CD8-positive, alpha-beta memory T cell (primary cell): ENCODE results near the gene MUCL3. TPM values are rescaled to one million over a fixed set of nuclear protein-coding genes. Genes with fewer than 3 reads are reported as not detected.
A peak's percentile ranks its signal among the peaks of the same experiment; 100 is the strongest.

ENCODE experiments used
- CTCF ChIA-PET: fragments of 350-600 bp; sonication (Branson Sonifier 250); formaldehyde crosslinking; loops from one replicate; lab custom pipeline; 2021; ENCODE audit warnings: antibody characterized with exemption; lab: Charles Lee
- POLR2A ChIA-PET: fragments of 350-600 bp; sonication (Branson Sonifier 250); formaldehyde crosslinking; loops from one replicate; lab custom pipeline; 2021; ENCODE audit warnings: antibody characterized with exemption; lab: Charles Lee
- DNase-seq, 5 donors: peaks; one replicate each; pipeline versions ENCODE4 v3.0.0 to v3.0.0-alpha.2; 2020 to 2022; ENCODE audit warnings: mixed read lengths in 1 of 5
- H3K27ac ChIP-seq: one replicate; pipeline ENCODE4 v1.7.0; 2013; ENCODE audit warnings: low read depth, mild to moderate bottlenecking, low read length, moderate library complexity
- H3K27me3 ChIP-seq: 2 replicates; pipeline ENCODE4 v1.7.0; 2013; ENCODE audit warnings: low read length, mild to moderate bottlenecking; ENCODE audit not compliant: insufficient read depth, poor library complexity, severe bottlenecking
- H3K36me3 ChIP-seq: 2 replicates; pipeline ENCODE4 v1.7.0; 2013; ENCODE audit warnings: mild to moderate bottlenecking, low read length, moderate library complexity; ENCODE audit not compliant: insufficient read depth
- H3K4me1 ChIP-seq: 2 replicates; pipeline ENCODE4 v1.7.0; 2013; ENCODE audit warnings: mild to moderate bottlenecking, low read length, moderate library complexity; ENCODE audit not compliant: insufficient read depth
- H3K4me3 ChIP-seq: 2 replicates; pipeline ENCODE4 v1.7.0; 2013; ENCODE audit warnings: mild to moderate bottlenecking, low read length
- H3K9me3 ChIP-seq: 2 replicates; pipeline ENCODE4 v1.7.0; 2013; ENCODE audit warnings: mild to moderate bottlenecking, low read length
- H3K27ac Mint-ChIP-seq, 8 donors: one replicate each; pipeline ENCODE4 v1.8.0; 2020 to 2021; ENCODE audit warnings: mixed read lengths in 8 of 8, mild to moderate bottlenecking in 6 of 8, inconsistent platforms in 3 of 8, moderate library complexity in 3 of 8
- H3K27me3 Mint-ChIP-seq, 2 donors: one replicate each; pipeline ENCODE4 v1.8.0; 2020 to 2021; ENCODE audit warnings: mixed read lengths in 2 of 2, mild to moderate bottlenecking in 1 of 2, moderate library complexity in 1 of 2
- H3K36me3 Mint-ChIP-seq, 3 donors: one replicate each; pipeline ENCODE4 v1.8.0; 2020 to 2021; ENCODE audit warnings: mixed read lengths in 3 of 3, inconsistent platforms in 1 of 3, mild to moderate bottlenecking in 1 of 3
- H3K4me1 Mint-ChIP-seq, 3 donors: one replicate each; pipeline ENCODE4 v1.8.0; 2020 to 2021; ENCODE audit warnings: mixed read lengths in 3 of 3, inconsistent platforms in 1 of 3, mild to moderate bottlenecking in 1 of 3
- H3K4me3 Mint-ChIP-seq, 7 donors: one replicate each; pipeline ENCODE4 v1.8.0; 2020 to 2021; ENCODE audit warnings: mixed read lengths in 7 of 7, mild to moderate bottlenecking in 6 of 7, moderate library complexity in 4 of 7, inconsistent platforms in 2 of 7
- H3K9me3 Mint-ChIP-seq, 5 donors: one replicate each; pipeline ENCODE4 v1.8.0; 2020 to 2022; ENCODE audit warnings: mixed read lengths in 5 of 5, mild to moderate bottlenecking in 3 of 5, moderate library complexity in 2 of 5, inconsistent platforms in 1 of 5
- polyA plus RNA-seq: library from polyadenylated mRNA; unstranded; fragments of 300-500 nt; fragmentation: Illumina TruSeq; gene quantifications from one replicate; pipeline ENCODE4 v1.2.3, GENCODE V29; 2021
- total RNA-seq, 2 experiments: library from RNA; stranded (reverse); gene quantifications; one replicate each; pipeline ENCODE4 v1.2.3, GENCODE V29; 2021

The MUCL3 gene
- total and polyA plus RNA-seq, 3 experiments from 2014 or later, result not detected

- ChIA-PET POLR2A (no interaction called here), CTCF (no interaction called here)
- DNase-seq, result no peak
- H3K4me1 ChIP-seq, result no peaks in the 10 kb centered on the region
- Mint-ChIP-seq H3K4me3 (no peak overlapping the region), H3K4me1 (no peaks in the 10 kb centered on the region), H3K27ac (peak overlapping the region in 1 of 8 donors; percentile 27), H3K36me3 (peaks cover 0 to 23% (median 0%) of the 10 kb centered on the region in 3 donors), H3K9me3 (no peaks in the 10 kb centered on the region), H3K27me3 (peaks cover 43 to 56% of the 10 kb centered on the region in 2 donors)
- no peaks in the 10 kb centered on the region for H3K36me3 ChIP-seq
- no peaks in the 10 kb centered on the region for H3K27me3 ChIP-seq
- H3K9me3 ChIP-seq, result no peaks in the 10 kb centered on the region
- H3K4me3 ChIP-seq, result no peak overlapping the region
- H3K27ac ChIP-seq, result no peak overlapping the region
Measured at GRCh38 chr6:30948811-30949210, 8.0 kb downstream of the MUCL3 start.

GRCh38 chr6:30951907-30952469, 11.2 kb downstream of the MUCL3 start:
- no peaks in the 10 kb centered on the region for H3K27me3 ChIP-seq
- H3K36me3 ChIP-seq, result no peaks in the 10 kb centered on the region
- H3K4me3 ChIP-seq, result no peak overlapping the region
- H3K27ac Mint-ChIP-seq, result no peak overlapping the region
- H3K4me3 Mint-ChIP-seq, result peak overlapping the region in 1 of 7 donors; percentile 5
- H3K27ac ChIP-seq, result no peak overlapping the region
- H3K27me3 Mint-ChIP-seq, result peaks cover 30 to 42% of the 10 kb centered on the region in 2 donors
- peaks cover 0 to 20% (median 2%) of the 10 kb centered on the region in 3 donors for H3K36me3 Mint-ChIP-seq
- H3K4me1 ChIP-seq, result peaks cover 17% of the 10 kb centered on the region
- no peaks in the 10 kb centered on the region for H3K9me3 Mint-ChIP-seq
- ChIA-PET POLR2A (no interaction called here), CTCF (no interaction called here)
- H3K4me1 Mint-ChIP-seq, result peaks cover 13 to 26% (median 22%) of the 10 kb centered on the region in 3 donors
- DNase-seq, result no peak
- H3K9me3 ChIP-seq, result no peaks in the 10 kb centered on the region

- Histone ChIP-seq H3K9me3 (no peaks in the 10 kb centered on the region), H3K27ac (peak overlapping the region; percentile 45), H3K4me3 (peak overlapping the region; percentile 65), H3K36me3 (no peaks in the 10 kb centered on the region), H3K27me3 (no peaks in the 10 kb centered on the region), H3K4me1 (peaks cover 17% of the 10 kb centered on the region)
- Mint-ChIP-seq H3K4me1 (peaks cover 16 to 27% (median 26%) of the 10 kb centered on the region in 3 donors), H3K27ac (peak overlapping the region; percentile 77 to 94 (median 85)), H3K4me3 (peak overlapping the region; percentile 84 to 94 (median 87)), H3K36me3 (peaks cover 0 to 13% (median 2%) of the 10 kb centered on the region in 3 donors), H3K27me3 (peaks cover 16 to 30% of the 10 kb centered on the region in 2 donors), H3K9me3 (no peaks in the 10 kb centered on the region)
- ChIA-PET CTCF (interaction anchor here (1.2 to 2.0 kb wide), 2 partner anchors 41 to 47 kb away, joined by 4 to 7 read pairs; partner anchors contain the start of genes GTF2H4 and VARS2), POLR2A (interaction anchor here (1.1 to 1.4 kb wide), 2 partner anchors 41 to 47 kb away, joined by 10 to 12 read pairs; partner anchors contain the start of genes GTF2H4 and VARS2)
- peak in 1 of 5 donors; percentile 3 for DNase-seq
Measured at GRCh38 chr6:30954631-30955366, 14.0 kb downstream of the MUCL3 start.

- DNase-seq, result peak; percentile 58 to 84 (median 60)
- Mint-ChIP-seq H3K4me3 (peak overlapping the region; percentile 84 to 94 (median 87)), H3K9me3 (no peaks in the 10 kb centered on the region), H3K27me3 (peaks cover 15 to 25% of the 10 kb centered on the region in 2 donors), H3K27ac (peak overlapping the region; percentile 82 to 94 (median 88)), H3K36me3 (peaks cover 0 to 9% (median 2%) of the 10 kb centered on the region in 3 donors), H3K4me1 (peaks cover 16 to 27% (median 26%) of the 10 kb centered on the region in 3 donors)
- POLR2A ChIA-PET, result interaction anchor here (0.6 to 1.4 kb wide), 4 partner anchors 41 to 94 kb away, joined by 4 to 12 read pairs (median 8); partner anchors contain the start of genes GTF2H4 and VARS2
- Histone ChIP-seq H3K4me3 (peak overlapping the region; percentile 65), H3K27ac (peak overlapping the region; percentile 45), H3K27me3 (no peaks in the 10 kb centered on the region), H3K9me3 (no peaks in the 10 kb centered on the region), H3K36me3 (no peaks in the 10 kb centered on the region), H3K4me1 (peaks cover 17% of the 10 kb centered on the region)
- CTCF ChIA-PET, result interaction anchor here (0.7 to 2.0 kb wide), 3 partner anchors 42 to 128 kb away, joined by 3 to 7 read pairs (median 4); partner anchors contain the start of genes GTF2H4 and VARS2
Measured at GRCh38 chr6:30955367-30956042, 14.7 kb downstream of the MUCL3 start.

DNA sequence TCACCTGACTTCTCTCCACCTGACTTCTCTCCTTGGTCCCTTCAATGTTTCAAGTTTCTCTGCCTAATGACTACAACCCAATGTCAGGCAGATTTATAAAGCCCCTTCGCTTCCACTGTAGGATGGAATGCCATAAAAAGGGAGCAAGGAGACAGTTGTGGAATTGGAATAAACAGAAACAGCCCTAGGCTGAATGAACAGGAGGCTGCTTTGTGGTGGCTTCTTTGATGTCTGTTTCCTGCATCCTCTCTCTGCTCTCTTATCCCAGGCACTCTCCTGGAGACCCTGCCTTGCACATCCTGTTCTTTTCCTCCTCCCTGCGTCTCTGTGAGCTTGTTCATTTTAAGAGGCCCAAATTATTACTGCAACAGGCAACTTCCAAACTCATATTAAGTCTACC, 16.9 kb downstream of the MUCL3 start:
- peak overlapping the region in 2 of 7 donors; percentile 8 to 74 for H3K4me3 Mint-ChIP-seq
- no peak for DNase-seq
- H3K4me3 ChIP-seq, result no peak overlapping the region
- no peaks in the 10 kb centered on the region for H3K27me3 ChIP-seq
- H3K27me3 Mint-ChIP-seq, result peaks cover 16 to 20% of the 10 kb centered on the region in 2 donors
- ChIA-PET CTCF (no interaction called here), POLR2A (no interaction called here)
- no peaks in the 10 kb centered on the region for H3K9me3 Mint-ChIP-seq
- H3K36me3 ChIP-seq, result no peaks in the 10 kb centered on the region
- H3K36me3 Mint-ChIP-seq, result peaks cover 0 to 3% (median 2%) of the 10 kb centered on the region in 3 donors
- peaks cover 17% of the 10 kb centered on the region for H3K4me1 ChIP-seq
- no peak overlapping the region for H3K27ac Mint-ChIP-seq
- peaks cover 16 to 27% (median 26%) of the 10 kb centered on the region in 3 donors for H3K4me1 Mint-ChIP-seq
- no peaks in the 10 kb centered on the region for H3K9me3 ChIP-seq
- no peak overlapping the region for H3K27ac ChIP-seq

GRCh38 chr6:30960907-30961673, 20.3 kb downstream of the MUCL3 start:
- no peaks in the 10 kb centered on the region for H3K9me3 ChIP-seq
- H3K36me3 ChIP-seq, result no peaks in the 10 kb centered on the region
- no peak for DNase-seq
- no peaks in the 10 kb centered on the region for H3K27me3 ChIP-seq
- H3K27ac ChIP-seq, result no peak overlapping the region
- no peak overlapping the region for H3K27ac Mint-ChIP-seq
- H3K27me3 Mint-ChIP-seq, result peaks cover 13 to 36% of the 10 kb centered on the region in 2 donors
- H3K4me1 Mint-ChIP-seq, result peaks cover 25 to 30% (median 26%) of the 10 kb centered on the region in 3 donors
- CTCF ChIA-PET, result no interaction called here
- H3K36me3 Mint-ChIP-seq, result peaks cover 0 to 3% (median 0%) of the 10 kb centered on the region in 3 donors
- peaks cover 16% of the 10 kb centered on the region for H3K4me1 ChIP-seq
- POLR2A ChIA-PET, result no interaction called here
- no peaks in the 10 kb centered on the region for H3K9me3 Mint-ChIP-seq
- no peak overlapping the region for H3K4me3 ChIP-seq
- H3K4me3 Mint-ChIP-seq, result no peak overlapping the region

DNA sequence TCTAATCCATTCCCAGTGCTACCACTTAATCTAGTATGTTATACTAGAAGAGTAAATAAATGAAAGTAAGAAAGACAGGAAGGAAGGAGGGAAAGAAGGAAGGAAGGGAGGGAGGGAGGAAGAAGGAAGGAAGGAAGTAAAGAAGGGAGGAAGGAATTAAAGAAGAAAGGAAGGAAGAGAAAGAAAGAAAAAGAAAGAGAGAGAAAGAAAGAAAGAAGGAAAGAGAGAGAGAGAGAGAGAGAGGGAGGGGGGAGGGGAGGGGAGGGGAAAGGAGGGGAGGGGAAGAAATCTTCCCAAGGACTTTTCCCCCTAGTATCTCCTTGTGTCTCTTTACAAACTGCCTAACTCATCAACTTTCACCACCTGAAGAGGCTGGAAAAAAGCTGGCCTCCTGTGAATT, 21.9 kb downstream of the MUCL3 start:
- H3K4me1 Mint-ChIP-seq, result peaks cover 12 to 22% (median 18%) of the 10 kb centered on the region in 3 donors
- no peak overlapping the region for H3K27ac Mint-ChIP-seq
- peaks cover 9 to 36% of the 10 kb centered on the region in 2 donors for H3K27me3 Mint-ChIP-seq
- no peak for DNase-seq
- Histone ChIP-seq H3K27ac (no peak overlapping the region), H3K4me1 (peaks cover 10% of the 10 kb centered on the region), H3K27me3 (no peaks in the 10 kb centered on the region), H3K9me3 (no peaks in the 10 kb centered on the region), H3K4me3 (no peak overlapping the region), H3K36me3 (no peaks in the 10 kb centered on the region)
- CTCF ChIA-PET, result no interaction called here
- POLR2A ChIA-PET, result interaction anchor here (0.6 kb wide), 1 partner anchor 81 kb away, joined by 3 read pairs; no protein-coding TSS in a partner anchor
- H3K36me3 Mint-ChIP-seq, result peaks cover 0 to 3% (median 0%) of the 10 kb centered on the region in 3 donors
- H3K4me3 Mint-ChIP-seq, result no peak overlapping the region
- no peaks in the 10 kb centered on the region for H3K9me3 Mint-ChIP-seq
